Endothelial cell (in vitro differentiated cells): ENCODE results near the gene REXO1. TPM values are rescaled to one million over a fixed set of nuclear protein-coding genes. Genes with fewer than 3 reads are reported as not detected.

Experiments
- DNase-seq: peaks from one replicate; pipeline ENCODE4 v3.0.0; 2021; ENCODE audit warnings: low spot score
- H3K27ac Mint-ChIP-seq: one replicate; pipeline ENCODE4 v1.8.0; 2021; ENCODE audit warnings: mixed read lengths, inconsistent platforms; ENCODE audit not compliant: unreplicated experiment
- H3K27me3 Mint-ChIP-seq: one replicate; pipeline ENCODE4 v1.8.0; 2021; ENCODE audit warnings: mild to moderate bottlenecking, moderate library complexity, mixed read lengths, inconsistent platforms; ENCODE audit not compliant: unreplicated experiment
- H3K36me3 Mint-ChIP-seq: one replicate; pipeline ENCODE4 v1.8.0; 2021; ENCODE audit warnings: mild to moderate bottlenecking, low read depth, mixed read lengths, inconsistent platforms; ENCODE audit not compliant: unreplicated experiment
- H3K4me1 Mint-ChIP-seq: one replicate; pipeline ENCODE4 v1.8.0; 2021; ENCODE audit warnings: mild to moderate bottlenecking, mixed read lengths, inconsistent platforms; ENCODE audit not compliant: unreplicated experiment
- H3K4me3 Mint-ChIP-seq: one replicate; pipeline ENCODE4 v1.8.0; 2021; ENCODE audit warnings: mild to moderate bottlenecking, mixed read lengths, inconsistent platforms; ENCODE audit not compliant: unreplicated experiment
- H3K9me3 Mint-ChIP-seq: one replicate; pipeline ENCODE4 v1.8.0; 2021; ENCODE audit warnings: mixed read lengths, inconsistent platforms; ENCODE audit not compliant: unreplicated experiment
- total RNA-seq: library from RNA; stranded (reverse); fragmentation: NEBNext Ultra II Directional; extraction: Animal tissue kit (Norgen Biotek cat#: 25700); gene quantifications from one replicate; pipeline ENCODE4 v1.2.1, GENCODE V29; 2021; ENCODE audit not compliant: unreplicated experiment
- TF ChIP-seq, protein P1 (sequence below): fragments of 200-600 bp; sonication (generic); IDR thresholded peaks from one replicate; pipeline ENCODE4 v1.5.0; 2021; ENCODE audit warnings: antibody characterized with exemption; ENCODE audit not compliant: unreplicated experiment

Gene REXO1
- total RNA-seq, 1 donor from 2014 or later, result 48.1 TPM

DNA sequence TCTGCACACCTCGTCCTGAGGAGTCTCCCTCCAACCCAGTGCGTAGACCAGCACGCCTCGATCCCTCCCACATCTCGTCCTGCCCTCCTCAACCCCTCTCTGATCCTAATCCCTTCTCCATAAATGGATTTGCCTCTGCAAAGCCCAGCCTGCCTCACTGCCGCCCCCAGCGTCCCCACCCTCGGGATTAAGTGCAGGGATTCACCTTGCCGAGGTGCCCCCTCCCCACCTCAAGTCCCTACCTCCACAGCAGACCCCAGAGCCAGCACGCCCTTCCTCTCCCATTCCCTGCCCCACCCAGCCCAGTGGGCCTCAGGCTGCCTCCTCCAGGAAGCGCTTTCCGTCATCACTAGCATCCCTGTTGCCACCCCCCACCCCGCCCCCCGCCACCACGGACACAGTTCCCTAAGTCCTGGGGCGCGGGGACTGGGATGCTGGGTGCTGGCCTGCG, 11.1 kb upstream of the REXO1 start:
- no peak for DNase-seq
- H3K4me1 Mint-ChIP-seq, result peaks cover 9% of the 10 kb centered on the region
- TF ChIP-seq, protein P1, sequence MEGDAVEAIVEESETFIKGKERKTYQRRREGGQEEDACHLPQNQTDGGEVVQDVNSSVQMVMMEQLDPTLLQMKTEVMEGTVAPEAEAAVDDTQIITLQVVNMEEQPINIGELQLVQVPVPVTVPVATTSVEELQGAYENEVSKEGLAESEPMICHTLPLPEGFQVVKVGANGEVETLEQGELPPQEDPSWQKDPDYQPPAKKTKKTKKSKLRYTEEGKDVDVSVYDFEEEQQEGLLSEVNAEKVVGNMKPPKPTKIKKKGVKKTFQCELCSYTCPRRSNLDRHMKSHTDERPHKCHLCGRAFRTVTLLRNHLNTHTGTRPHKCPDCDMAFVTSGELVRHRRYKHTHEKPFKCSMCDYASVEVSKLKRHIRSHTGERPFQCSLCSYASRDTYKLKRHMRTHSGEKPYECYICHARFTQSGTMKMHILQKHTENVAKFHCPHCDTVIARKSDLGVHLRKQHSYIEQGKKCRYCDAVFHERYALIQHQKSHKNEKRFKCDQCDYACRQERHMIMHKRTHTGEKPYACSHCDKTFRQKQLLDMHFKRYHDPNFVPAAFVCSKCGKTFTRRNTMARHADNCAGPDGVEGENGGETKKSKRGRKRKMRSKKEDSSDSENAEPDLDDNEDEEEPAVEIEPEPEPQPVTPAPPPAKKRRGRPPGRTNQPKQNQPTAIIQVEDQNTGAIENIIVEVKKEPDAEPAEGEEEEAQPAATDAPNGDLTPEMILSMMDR, result no peak
- peak overlapping the region; percentile 57 for H3K27ac Mint-ChIP-seq
- H3K36me3 Mint-ChIP-seq, result peaks cover 4% of the 10 kb centered on the region
- H3K27me3 Mint-ChIP-seq, result peaks cover 18% of the 10 kb centered on the region
- H3K4me3 Mint-ChIP-seq, result peak overlapping the region; percentile 47
- H3K9me3 Mint-ChIP-seq, result no peaks in the 10 kb centered on the region

- H3K27ac Mint-ChIP-seq, result no peak overlapping the region
- no peak overlapping the region for H3K4me3 Mint-ChIP-seq
- TF ChIP-seq, protein P1, result no peak
- DNase-seq, result no peak
- no peaks in the 10 kb centered on the region for H3K9me3 Mint-ChIP-seq
- peaks cover 9% of the 10 kb centered on the region for H3K4me1 Mint-ChIP-seq
- H3K27me3 Mint-ChIP-seq, result peaks cover 18% of the 10 kb centered on the region
- H3K36me3 Mint-ChIP-seq, result peaks cover 4% of the 10 kb centered on the region
These were observed 10.3 kb upstream of the REXO1 start for GRCh38 chr19:1858412-1859081.

- Mint-ChIP-seq H3K4me1 (peaks cover 9% of the 10 kb centered on the region), H3K27ac (no peak overlapping the region), H3K36me3 (peaks cover 4% of the 10 kb centered on the region), H3K4me3 (no peak overlapping the region), H3K27me3 (peaks cover 22% of the 10 kb centered on the region), H3K9me3 (no peaks in the 10 kb centered on the region)
- no peak for DNase-seq
- TF ChIP-seq, protein P1, result no peak
These were observed 9.5 kb upstream of the REXO1 start for GRCh38 chr19:1857648-1858326.

DNA sequence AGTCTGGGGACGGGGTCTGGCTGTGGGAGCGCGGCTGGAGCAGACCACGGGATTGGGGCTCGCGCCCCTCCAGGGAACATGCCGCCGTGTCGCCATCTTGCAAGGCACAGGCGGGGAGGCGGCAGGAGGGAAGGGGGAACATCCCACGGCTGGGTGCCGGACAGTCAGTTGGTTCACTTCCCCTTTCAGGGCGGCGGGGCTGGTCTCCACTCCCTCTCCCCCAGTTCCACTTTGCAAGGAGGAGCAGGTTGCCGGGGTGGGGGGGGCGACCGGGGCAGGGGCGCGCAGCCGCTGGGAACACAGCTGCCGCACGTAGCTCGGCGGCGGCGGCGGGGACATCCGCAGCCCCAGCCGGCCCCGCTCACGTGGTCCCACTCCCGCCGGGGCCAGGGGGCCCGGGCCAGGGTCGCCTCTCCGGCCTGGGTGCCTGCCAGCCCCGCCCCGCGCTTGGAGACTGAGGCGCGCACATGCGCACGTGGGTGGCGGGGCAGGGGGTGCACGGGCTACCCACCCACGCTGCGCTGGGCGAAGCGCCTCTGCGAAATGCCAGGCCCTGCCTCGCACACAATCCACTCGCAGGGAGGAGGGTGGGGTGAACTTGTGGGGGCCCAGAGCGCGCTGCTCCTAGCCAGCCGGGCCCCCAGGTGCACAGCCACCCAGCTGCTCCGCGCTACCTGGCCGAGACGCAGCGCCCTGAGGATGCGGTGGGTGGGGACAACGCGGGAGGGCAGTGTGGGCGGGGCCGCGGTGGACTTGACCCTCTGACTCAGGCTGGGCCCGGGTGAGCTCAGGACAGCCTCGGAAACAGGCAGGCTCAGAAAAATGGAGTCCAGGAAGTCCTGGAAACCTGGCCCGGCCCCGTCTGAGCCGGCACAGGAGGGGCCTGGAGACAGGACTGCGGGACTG, 8.7 kb upstream of the REXO1 start:
- Mint-ChIP-seq H3K9me3 (no peaks in the 10 kb centered on the region), H3K4me3 (no peak overlapping the region), H3K27ac (no peak overlapping the region), H3K4me1 (peaks cover 9% of the 10 kb centered on the region), H3K36me3 (peaks cover 4% of the 10 kb centered on the region), H3K27me3 (peaks cover 16% of the 10 kb centered on the region)
- TF ChIP-seq, protein P1, result no peak
- peak; percentile 59 for DNase-seq
